Measurements from ENCODE around the gene CCL14. TPM values are rescaled to one million over a fixed set of nuclear protein-coding genes. Genes with fewer than 3 reads are reported as not detected.

CCL14 gene
- total RNA-seq (not detected in 2 replicates), polyA plus RNA-seq (not detected in 2 replicates), polyA minus RNA-seq (ENCODE audit: low replicate concordance) (not detected in 2 replicates)
- not detected in 2 replicates for polyA plus RNA-seq (2012)

DNA sequence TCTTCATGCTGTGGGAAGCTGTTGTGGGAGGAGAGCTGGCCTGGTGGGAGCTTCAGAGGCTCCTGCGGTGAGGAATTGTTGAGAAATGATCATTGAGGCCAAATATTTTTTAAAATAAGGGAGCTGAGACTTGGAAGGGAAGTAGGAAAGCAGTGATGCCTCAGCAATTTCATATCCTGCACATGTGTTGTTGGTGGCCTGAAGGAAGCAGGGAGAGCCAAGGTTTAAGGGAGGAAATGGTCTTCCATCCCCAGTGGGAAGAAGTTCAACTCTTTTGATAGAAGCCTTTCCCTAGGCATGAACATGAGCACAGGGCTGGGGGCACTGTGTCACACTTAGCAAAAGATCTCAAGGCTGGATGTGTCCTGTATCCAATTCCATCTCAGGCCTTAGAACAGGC is at the start of gene CCL14:
TSS of gene CCL14 (minus strand) at position 87 of the 400 bp plus-strand sequence. CDS start at position 7, 80 bp downstream.
- no peaks in the 10 kb centered on the region for H3K9me3 ChIP-seq (ENCODE audit: control insufficient read depth, insufficient read depth, low read depth, low read length)
- H3K4me1 ChIP-seq (ENCODE audit: control insufficient read depth, extremely low read depth, insufficient read depth, low read length): no peaks in the 10 kb centered on the region
- H3K27me3 ChIP-seq (ENCODE audit: control insufficient read depth, insufficient read depth, low read length): no peaks in the 10 kb centered on the region
- no peak within 1 kb of the TSS for H3K4me3 ChIP-seq (replicated peaks in 1 of 4; ENCODE audit: control extremely low read depth in 1 of 4, insufficient read depth in 1 of 4, low read depth in 3 of 4, low read length in 4 of 4)
- H3K9ac ChIP-seq (ENCODE audit: insufficient read depth, low read length): no peak within 1 kb of the TSS
- no peak for DNase-seq (ENCODE audit: low read depth in 2 of 2)
- H3K36me3 ChIP-seq (ENCODE audit: control insufficient read depth, insufficient read depth, low read length): no peaks in the 10 kb centered on the region
- no peak within 1 kb of the TSS for H3K27ac ChIP-seq (ENCODE audit: insufficient read depth, low read length)
- H2AFZ ChIP-seq (ENCODE audit: low read length): no peak within 1 kb of the TSS
- H3K79me2 ChIP-seq (ENCODE audit: control insufficient read depth, insufficient read depth, low read length): no peaks in the 10 kb centered on the region
- no peak for TF ChIP-seq EZH2 (IDR thresholded peaks at IDR 0.05; ENCODE audit: low read length, missing control alignments)
- TF ChIP-seq, protein P1, sequence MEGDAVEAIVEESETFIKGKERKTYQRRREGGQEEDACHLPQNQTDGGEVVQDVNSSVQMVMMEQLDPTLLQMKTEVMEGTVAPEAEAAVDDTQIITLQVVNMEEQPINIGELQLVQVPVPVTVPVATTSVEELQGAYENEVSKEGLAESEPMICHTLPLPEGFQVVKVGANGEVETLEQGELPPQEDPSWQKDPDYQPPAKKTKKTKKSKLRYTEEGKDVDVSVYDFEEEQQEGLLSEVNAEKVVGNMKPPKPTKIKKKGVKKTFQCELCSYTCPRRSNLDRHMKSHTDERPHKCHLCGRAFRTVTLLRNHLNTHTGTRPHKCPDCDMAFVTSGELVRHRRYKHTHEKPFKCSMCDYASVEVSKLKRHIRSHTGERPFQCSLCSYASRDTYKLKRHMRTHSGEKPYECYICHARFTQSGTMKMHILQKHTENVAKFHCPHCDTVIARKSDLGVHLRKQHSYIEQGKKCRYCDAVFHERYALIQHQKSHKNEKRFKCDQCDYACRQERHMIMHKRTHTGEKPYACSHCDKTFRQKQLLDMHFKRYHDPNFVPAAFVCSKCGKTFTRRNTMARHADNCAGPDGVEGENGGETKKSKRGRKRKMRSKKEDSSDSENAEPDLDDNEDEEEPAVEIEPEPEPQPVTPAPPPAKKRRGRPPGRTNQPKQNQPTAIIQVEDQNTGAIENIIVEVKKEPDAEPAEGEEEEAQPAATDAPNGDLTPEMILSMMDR (conservative IDR thresholded peaks at IDR 0.05 in 1 of 2, IDR thresholded peaks at IDR 0.05 in 1 of 2; ENCODE audit: low read depth in 1 of 2, low read length in 2 of 2): no peak
- H4K20me1 ChIP-seq (ENCODE audit: control insufficient read depth, extremely low read depth, insufficient read depth, low read length): no peaks in the 10 kb centered on the region
- no peak within 1 kb of the TSS for H3K4me2 ChIP-seq (ENCODE audit: extremely low read depth, insufficient read depth, low read length)

DNA sequence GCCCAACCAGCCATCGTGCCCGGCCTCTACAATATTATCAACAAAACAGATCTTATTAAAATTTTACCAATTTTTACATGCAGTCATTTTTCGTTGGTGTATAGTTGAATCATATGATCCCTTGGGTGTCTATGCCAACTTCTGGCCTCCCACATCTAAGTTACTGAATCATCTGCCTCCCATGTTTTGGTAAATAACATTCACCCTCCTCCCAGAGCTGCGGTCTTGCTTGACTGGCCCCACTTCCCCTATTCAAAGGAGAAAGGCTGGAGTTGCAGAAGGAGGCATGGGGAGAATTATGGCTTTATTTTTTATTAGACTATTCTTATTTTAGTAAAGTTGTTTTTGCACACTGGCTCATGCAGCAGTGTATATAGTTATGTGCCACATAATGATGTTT is 49.7 kb upstream of the CCL14 start:
- Histone ChIP-seq H4K20me1 (ENCODE audit: control insufficient read depth, extremely low read depth, insufficient read depth, low read length) (no peaks in the 10 kb centered on the region), H3K9ac (ENCODE audit: insufficient read depth, low read length) (no peak overlapping the region), H3K4me3 (replicated peaks in 1 of 4; ENCODE audit: control extremely low read depth in 1 of 4, insufficient read depth in 1 of 4, low read depth in 3 of 4, low read length in 4 of 4) (no peak overlapping the region), H3K79me2 (ENCODE audit: control insufficient read depth, insufficient read depth, low read length) (no peaks in the 10 kb centered on the region), H3K27me3 (ENCODE audit: control insufficient read depth, insufficient read depth, low read length) (no peaks in the 10 kb centered on the region), H3K9me3 (ENCODE audit: control insufficient read depth, insufficient read depth, low read depth, low read length) (no peaks in the 10 kb centered on the region), H3K4me2 (ENCODE audit: extremely low read depth, insufficient read depth, low read length) (no peak overlapping the region), H2AFZ (ENCODE audit: low read length) (no peak overlapping the region), H3K36me3 (ENCODE audit: control insufficient read depth, insufficient read depth, low read length) (no peaks in the 10 kb centered on the region), H3K27ac (ENCODE audit: insufficient read depth, low read length) (no peak overlapping the region), H3K4me1 (ENCODE audit: control insufficient read depth, extremely low read depth, insufficient read depth, low read length) (no peaks in the 10 kb centered on the region)
- TF ChIP-seq EZH2 (IDR thresholded peaks at IDR 0.05; ENCODE audit: low read length, missing control alignments): no peak
- TF ChIP-seq, protein P1 (conservative IDR thresholded peaks at IDR 0.05 in 1 of 2, IDR thresholded peaks at IDR 0.05 in 1 of 2; ENCODE audit: low read depth in 1 of 2, low read length in 2 of 2): no peak
- DNase-seq (ENCODE audit: low read depth in 2 of 2): no peak

DNA sequence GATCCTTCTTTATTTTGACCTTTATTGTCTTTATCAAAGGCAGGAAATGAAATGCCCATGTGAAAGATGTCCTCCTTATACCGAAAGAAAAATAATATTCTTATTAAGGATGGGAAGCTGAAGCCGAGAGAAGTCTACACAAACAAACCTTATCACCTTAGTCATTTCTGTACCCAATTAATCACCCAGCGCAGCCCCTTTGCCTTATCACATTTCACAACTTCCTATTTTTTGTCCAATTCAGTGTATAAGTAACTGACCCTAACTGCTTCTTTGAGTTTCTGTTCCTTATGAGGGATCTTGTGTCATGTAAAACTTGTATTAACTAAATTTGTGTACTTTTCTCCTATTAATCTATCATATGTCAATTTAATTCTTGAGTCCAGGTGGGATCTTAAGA is 47.6 kb upstream of the CCL14 start:
- no peak overlapping the region for H3K9ac ChIP-seq (ENCODE audit: insufficient read depth, low read length)
- H3K27me3 ChIP-seq (ENCODE audit: control insufficient read depth, insufficient read depth, low read length): no peaks in the 10 kb centered on the region
- H3K9me3 ChIP-seq (ENCODE audit: control insufficient read depth, insufficient read depth, low read depth, low read length): no peaks in the 10 kb centered on the region
- no peak for DNase-seq (ENCODE audit: low read depth in 2 of 2)
- no peak overlapping the region for H3K4me3 ChIP-seq (replicated peaks in 1 of 4; ENCODE audit: control extremely low read depth in 1 of 4, insufficient read depth in 1 of 4, low read depth in 3 of 4, low read length in 4 of 4)
- no peak overlapping the region for H3K4me2 ChIP-seq (ENCODE audit: extremely low read depth, insufficient read depth, low read length)
- no peaks in the 10 kb centered on the region for H3K4me1 ChIP-seq (ENCODE audit: control insufficient read depth, extremely low read depth, insufficient read depth, low read length)
- H3K36me3 ChIP-seq (ENCODE audit: control insufficient read depth, insufficient read depth, low read length): no peaks in the 10 kb centered on the region
- H3K79me2 ChIP-seq (ENCODE audit: control insufficient read depth, insufficient read depth, low read length): no peaks in the 10 kb centered on the region
- TF ChIP-seq EZH2 (IDR thresholded peaks at IDR 0.05; ENCODE audit: low read length, missing control alignments): no peak
- TF ChIP-seq, protein P1 (conservative IDR thresholded peaks at IDR 0.05 in 1 of 2, IDR thresholded peaks at IDR 0.05 in 1 of 2; ENCODE audit: low read depth in 1 of 2, low read length in 2 of 2): no peak
- H2AFZ ChIP-seq (ENCODE audit: low read length): no peak overlapping the region
- no peaks in the 10 kb centered on the region for H4K20me1 ChIP-seq (ENCODE audit: control insufficient read depth, extremely low read depth, insufficient read depth, low read length)
- no peak overlapping the region for H3K27ac ChIP-seq (ENCODE audit: insufficient read depth, low read length)

Data from fibroblast of lung (primary cell).